KMS-11 (cell line): Measurements from ENCODE around the gene DCTN2.
"Not testable (repeated sequence)": the region's sequence is repeated elsewhere in the genome, so short reads cannot be mapped to it uniquely, and the experiment has no call there.

Experiments
- H2AFZ ChIP-seq: fragments of 200-600 bp; sonication (generic); 2 replicates; pipeline ENCODE4 v1.6.1; 2016; ENCODE audit warnings: antibody characterized with exemption, mixed run types, low read depth
- H3K27ac ChIP-seq: fragments of 200-600 bp; sonication (generic); 2 replicates; pipeline ENCODE4 v1.6.1; 2016; ENCODE audit warnings: mild to moderate bottlenecking, mixed run types
- H3K27me3 ChIP-seq: fragments of 200-600 bp; sonication (generic); 2 replicates; pipeline ENCODE4 v1.6.1; 2017; ENCODE audit warnings: mild to moderate bottlenecking, low read depth, mixed run types, moderate library complexity; ENCODE audit not compliant: insufficient read depth
- H3K36me3 ChIP-seq: fragments of 200-600 bp; sonication (generic); 2 replicates; pipeline ENCODE4 v1.6.1; 2017; ENCODE audit warnings: mild to moderate bottlenecking, mixed run types; ENCODE audit not compliant: insufficient read depth
- H3K4me1 ChIP-seq: fragments of 200-600 bp; sonication (generic); 2 replicates; pipeline ENCODE4 v1.6.1; 2016; ENCODE audit warnings: mild to moderate bottlenecking, low read depth, mixed run types; ENCODE audit not compliant: poor library complexity, severe bottlenecking
- H3K4me2 ChIP-seq: fragments of 200-600 bp; sonication (generic); 2 replicates; pipeline ENCODE4 v1.7.0; 2016; ENCODE audit warnings: mild to moderate bottlenecking, mixed run types
- H3K4me3 ChIP-seq: fragments of 200-600 bp; sonication (generic); IDR thresholded peaks from 2 replicates; pipeline ENCODE4 v1.6.1; 2017; ENCODE audit warnings: low read depth, low read length, mixed read lengths; ENCODE audit not compliant: insufficient read depth
- H3K79me2 ChIP-seq: fragments of 200-600 bp; sonication (generic); 2 replicates; pipeline ENCODE4 v1.6.1; 2016; ENCODE audit warnings: low read depth, mixed run types; ENCODE audit not compliant: insufficient read depth
- H3K9ac ChIP-seq: fragments of 200-600 bp; sonication (generic); 2 replicates; pipeline ENCODE4 v1.6.1; 2016; ENCODE audit warnings: mild to moderate bottlenecking, mixed run types
- H4K20me1 ChIP-seq: fragments of 200-600 bp; sonication (generic); 2 replicates; pipeline ENCODE4 v1.6.1; 2016; ENCODE audit warnings: mild to moderate bottlenecking, mixed run types; ENCODE audit not compliant: insufficient read depth
- TF ChIP-seq, protein P1 (sequence below): fragments of 200-600 bp; sonication (generic); conservative IDR thresholded peaks from 2 replicates; pipeline ENCODE4 v1.6.1; 2017; ENCODE audit warnings: low read depth, mild to moderate bottlenecking, antibody characterized with exemption, low read length, moderate library complexity, mixed read lengths

The DCTN2 gene

DNA sequence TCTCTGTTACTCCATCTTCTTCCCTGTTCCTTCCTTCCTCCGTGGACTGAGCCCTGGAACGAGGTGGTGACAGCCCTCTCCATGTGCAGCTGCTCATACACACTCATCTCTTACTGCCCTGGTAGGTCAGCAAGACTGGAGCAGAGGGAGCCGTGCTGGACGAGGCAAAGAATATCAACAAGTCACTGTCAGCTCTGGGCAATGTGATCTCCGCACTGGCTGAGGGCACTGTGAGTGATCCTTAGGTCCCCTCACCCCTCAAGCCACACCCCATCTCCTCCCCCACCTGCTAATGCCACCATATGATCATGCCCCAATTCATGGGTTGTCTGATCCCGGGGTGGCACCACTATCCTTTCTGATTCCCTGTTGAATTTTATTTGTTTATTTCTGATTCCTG, 21.8 kb upstream of the DCTN2 start:
- H3K27ac ChIP-seq, result no peak overlapping the region
- H3K79me2 ChIP-seq, result no peaks in the 10 kb centered on the region
- H3K36me3 ChIP-seq, result no peaks in the 10 kb centered on the region
- H3K4me2 ChIP-seq, result no peak overlapping the region
- H3K9ac ChIP-seq, result no peak overlapping the region
- H2AFZ ChIP-seq, result no peak overlapping the region
- TF ChIP-seq, protein P1, sequence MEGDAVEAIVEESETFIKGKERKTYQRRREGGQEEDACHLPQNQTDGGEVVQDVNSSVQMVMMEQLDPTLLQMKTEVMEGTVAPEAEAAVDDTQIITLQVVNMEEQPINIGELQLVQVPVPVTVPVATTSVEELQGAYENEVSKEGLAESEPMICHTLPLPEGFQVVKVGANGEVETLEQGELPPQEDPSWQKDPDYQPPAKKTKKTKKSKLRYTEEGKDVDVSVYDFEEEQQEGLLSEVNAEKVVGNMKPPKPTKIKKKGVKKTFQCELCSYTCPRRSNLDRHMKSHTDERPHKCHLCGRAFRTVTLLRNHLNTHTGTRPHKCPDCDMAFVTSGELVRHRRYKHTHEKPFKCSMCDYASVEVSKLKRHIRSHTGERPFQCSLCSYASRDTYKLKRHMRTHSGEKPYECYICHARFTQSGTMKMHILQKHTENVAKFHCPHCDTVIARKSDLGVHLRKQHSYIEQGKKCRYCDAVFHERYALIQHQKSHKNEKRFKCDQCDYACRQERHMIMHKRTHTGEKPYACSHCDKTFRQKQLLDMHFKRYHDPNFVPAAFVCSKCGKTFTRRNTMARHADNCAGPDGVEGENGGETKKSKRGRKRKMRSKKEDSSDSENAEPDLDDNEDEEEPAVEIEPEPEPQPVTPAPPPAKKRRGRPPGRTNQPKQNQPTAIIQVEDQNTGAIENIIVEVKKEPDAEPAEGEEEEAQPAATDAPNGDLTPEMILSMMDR, result no peak
- no peaks in the 10 kb centered on the region for H3K4me1 ChIP-seq
- no peak overlapping the region for H3K4me3 ChIP-seq
- H3K27me3 ChIP-seq, result peaks cover 5% of the 10 kb centered on the region; the same call in 1 of the 2 replicates
- H4K20me1 ChIP-seq, result no peaks in the 10 kb centered on the region

DNA sequence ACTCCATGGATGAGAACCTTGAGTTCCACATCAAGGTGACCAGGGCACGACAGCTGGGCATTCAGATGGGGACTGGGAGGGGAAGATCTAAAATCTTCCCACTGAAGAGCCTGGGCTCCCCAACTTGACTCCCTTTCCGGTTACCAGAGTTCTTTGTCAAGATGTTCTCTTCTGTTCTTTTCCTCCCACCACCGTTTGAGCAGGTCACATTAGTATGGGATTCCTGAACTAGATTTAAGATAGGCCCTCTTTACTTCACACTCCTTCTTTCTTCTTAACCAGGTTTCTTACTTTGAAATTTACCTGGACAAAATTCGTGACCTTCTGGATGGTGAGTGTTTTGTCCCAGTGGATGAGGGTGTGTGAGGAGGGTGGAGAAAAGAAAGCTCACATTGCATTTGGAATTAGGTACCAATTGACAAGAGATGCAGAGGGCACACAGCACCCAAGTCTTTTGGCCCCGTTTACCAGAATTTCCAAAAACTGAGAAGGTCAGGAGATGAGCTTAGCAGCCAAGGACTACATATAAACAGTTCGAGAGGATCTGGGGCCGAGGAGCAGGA, 17.3 kb upstream of the DCTN2 start:
- Histone ChIP-seq H3K4me3 (no peak overlapping the region), H3K36me3 (no peaks in the 10 kb centered on the region), H3K9ac (no peak overlapping the region), H2AFZ (no peak overlapping the region), H3K27ac (no peak overlapping the region), H3K27me3 (peaks cover 5% of the 10 kb centered on the region; the same call in 1 of the 2 replicates), H3K79me2 (no peaks in the 10 kb centered on the region), H3K4me1 (no peaks in the 10 kb centered on the region), H3K4me2 (no peak overlapping the region), H4K20me1 (no peaks in the 10 kb centered on the region)
- TF ChIP-seq, protein P1, result no peak

DNA sequence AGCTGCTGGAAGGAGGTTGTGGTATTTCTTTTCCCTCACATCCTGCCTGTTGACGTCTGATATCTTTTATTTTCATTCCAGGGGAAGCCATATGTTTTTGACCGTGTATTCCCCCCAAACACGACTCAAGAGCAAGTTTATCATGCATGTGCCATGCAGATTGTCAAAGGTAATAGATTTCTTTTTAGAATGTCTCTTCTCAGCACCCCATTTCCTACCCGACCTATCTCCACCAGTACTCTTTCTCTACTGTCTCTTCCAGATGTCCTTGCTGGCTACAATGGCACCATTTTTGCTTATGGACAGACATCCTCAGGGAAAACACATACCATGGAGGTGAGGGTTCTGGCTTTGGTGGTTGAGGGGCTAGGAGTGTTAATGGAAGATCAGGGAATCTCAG, 16.4 kb upstream of the DCTN2 start:
- no peak overlapping the region for H2AFZ ChIP-seq
- H3K27me3 ChIP-seq, result peaks cover 5% of the 10 kb centered on the region; the same call in 1 of the 2 replicates
- TF ChIP-seq, protein P1, result no peak
- H3K79me2 ChIP-seq, result no peaks in the 10 kb centered on the region
- H3K27ac ChIP-seq, result no peak overlapping the region
- H3K4me2 ChIP-seq, result no peak overlapping the region
- no peaks in the 10 kb centered on the region for H3K36me3 ChIP-seq
- no peak overlapping the region for H3K9ac ChIP-seq
- no peaks in the 10 kb centered on the region for H4K20me1 ChIP-seq
- no peak overlapping the region for H3K4me3 ChIP-seq
- H3K4me1 ChIP-seq, result no peaks in the 10 kb centered on the region

DNA sequence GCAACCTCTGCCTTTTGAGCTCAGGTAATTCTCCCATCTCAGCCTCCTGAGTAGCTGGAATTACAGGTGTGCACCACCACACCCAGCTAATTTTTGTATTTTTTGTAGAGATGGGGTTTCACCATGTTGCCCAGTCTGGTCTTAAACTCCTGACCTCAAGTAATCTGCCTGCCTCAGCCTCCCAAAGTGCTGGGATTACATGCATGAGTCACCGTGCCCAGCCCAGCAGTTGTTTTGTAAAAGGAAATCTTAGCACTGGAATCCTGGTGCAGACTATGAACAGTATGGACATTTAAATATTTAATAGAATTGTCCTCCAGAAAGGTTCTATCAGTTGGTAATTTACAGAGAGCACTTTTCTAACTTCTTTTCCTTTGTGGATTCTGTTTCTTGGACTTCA, 14.1 kb upstream of the DCTN2 start:
- H3K4me3 ChIP-seq, H3K4me1 ChIP-seq, H3K27ac ChIP-seq, H4K20me1 ChIP-seq, H3K4me2 ChIP-seq, H2AFZ ChIP-seq, H3K9ac ChIP-seq, H3K36me3 ChIP-seq, H3K79me2 ChIP-seq, H3K27me3 ChIP-seq: not testable (repeated sequence)

DNA sequence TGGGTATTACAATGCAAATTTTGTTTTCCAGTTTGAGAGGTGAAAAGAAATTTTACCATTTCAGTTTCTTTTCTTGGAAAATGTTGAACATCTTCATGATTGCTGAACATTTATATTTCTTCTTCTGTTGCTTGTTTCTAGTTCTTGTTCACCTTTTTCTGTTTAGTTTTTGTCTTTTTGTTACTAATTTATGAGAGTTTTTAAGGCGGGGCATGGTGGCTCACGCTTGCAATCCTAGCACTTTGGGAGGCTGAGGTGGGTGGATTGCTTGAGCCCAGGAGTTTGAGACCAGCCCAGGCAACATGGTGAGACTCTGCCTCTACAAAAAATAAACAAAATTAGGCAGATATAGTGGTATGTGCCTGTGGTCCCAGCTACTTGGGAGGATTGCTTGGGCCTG, 13.5 kb upstream of the DCTN2 start:
- TF ChIP-seq, protein P1, result no peak
- Histone ChIP-seq H3K36me3 (no peaks in the 10 kb centered on the region), H4K20me1 (no peaks in the 10 kb centered on the region), H3K9ac (no peak overlapping the region), H3K27ac (no peak overlapping the region), H3K27me3 (peaks cover 5% of the 10 kb centered on the region; the same call in 1 of the 2 replicates), H3K4me3 (no peak overlapping the region), H2AFZ (no peak overlapping the region), H3K4me1 (no peaks in the 10 kb centered on the region), H3K79me2 (no peaks in the 10 kb centered on the region), H3K4me2 (no peak overlapping the region)
